GM19240 (cell line): ENCODE results near the gene MYD88.
A peak's percentile ranks its signal among the peaks of the same experiment; 100 is the strongest.

Experiments
- DNase-seq: peaks from one replicate; pipeline ENCODE4 v3.0.0; 2011; ENCODE audit warnings: low spot score; ENCODE audit not compliant: insufficient read length

MYD88 gene

DNA sequence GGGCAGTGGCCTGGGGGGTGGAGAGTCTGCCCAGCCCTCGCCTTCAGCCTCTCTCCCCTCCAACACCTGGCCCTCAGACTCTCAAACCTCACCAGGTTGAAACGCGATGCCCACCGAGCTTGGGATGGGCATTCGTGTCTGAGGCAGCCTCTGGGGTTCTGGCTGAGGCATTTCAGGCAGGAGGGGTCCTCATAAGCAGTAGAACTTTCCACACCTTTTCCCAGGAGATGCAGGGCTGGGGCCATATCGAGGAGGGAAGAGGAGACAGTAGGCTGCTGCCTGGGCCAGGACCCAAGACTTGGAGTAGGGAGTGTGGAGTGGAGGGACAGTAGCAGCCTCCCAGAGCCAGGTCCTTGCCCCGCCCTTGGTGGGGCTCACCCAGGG, 26.1 kb upstream of the MYD88 start:
- DNase-seq, result no peak

DNA sequence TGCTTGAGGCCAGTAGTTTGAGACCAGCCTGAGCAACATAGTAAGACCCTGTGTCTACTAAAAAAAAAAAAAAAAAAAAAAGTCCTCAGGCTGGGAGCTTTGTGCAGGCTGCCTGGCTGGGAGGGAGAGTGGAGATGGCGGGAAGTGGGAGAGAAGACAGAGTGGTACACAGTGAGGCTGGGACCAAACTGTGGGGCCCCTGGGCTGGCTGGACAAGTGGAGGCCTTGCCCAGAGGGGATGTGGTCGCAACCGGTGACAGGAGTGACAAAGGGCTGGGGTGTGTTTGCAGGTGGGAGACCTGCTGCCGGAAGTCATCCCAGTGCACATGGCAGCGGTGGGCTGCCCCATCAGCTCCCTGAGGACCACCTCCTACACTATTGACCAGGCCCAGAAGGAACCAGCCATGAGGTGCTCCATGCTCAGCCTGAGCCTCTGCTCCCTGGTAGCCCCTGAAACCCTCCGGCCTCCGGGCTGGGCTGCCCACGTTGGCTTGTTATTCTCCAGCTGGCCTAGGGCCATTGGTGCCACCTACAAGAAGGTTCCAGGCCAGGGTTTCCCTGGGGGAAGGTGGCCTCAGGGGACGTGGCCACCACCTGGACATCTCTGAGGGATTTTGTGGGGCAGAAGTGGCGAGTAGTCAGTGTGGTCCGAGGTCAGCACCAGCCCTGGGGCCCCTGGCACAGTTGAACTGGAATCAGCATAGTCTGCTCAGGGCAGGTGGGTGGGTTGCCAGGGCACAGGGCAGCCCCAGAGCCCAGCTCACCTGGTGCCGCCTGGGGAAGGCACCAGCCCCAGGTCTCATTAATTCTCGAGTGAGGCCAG, 24.2 kb upstream of the MYD88 start:
- no peak for DNase-seq

DNA sequence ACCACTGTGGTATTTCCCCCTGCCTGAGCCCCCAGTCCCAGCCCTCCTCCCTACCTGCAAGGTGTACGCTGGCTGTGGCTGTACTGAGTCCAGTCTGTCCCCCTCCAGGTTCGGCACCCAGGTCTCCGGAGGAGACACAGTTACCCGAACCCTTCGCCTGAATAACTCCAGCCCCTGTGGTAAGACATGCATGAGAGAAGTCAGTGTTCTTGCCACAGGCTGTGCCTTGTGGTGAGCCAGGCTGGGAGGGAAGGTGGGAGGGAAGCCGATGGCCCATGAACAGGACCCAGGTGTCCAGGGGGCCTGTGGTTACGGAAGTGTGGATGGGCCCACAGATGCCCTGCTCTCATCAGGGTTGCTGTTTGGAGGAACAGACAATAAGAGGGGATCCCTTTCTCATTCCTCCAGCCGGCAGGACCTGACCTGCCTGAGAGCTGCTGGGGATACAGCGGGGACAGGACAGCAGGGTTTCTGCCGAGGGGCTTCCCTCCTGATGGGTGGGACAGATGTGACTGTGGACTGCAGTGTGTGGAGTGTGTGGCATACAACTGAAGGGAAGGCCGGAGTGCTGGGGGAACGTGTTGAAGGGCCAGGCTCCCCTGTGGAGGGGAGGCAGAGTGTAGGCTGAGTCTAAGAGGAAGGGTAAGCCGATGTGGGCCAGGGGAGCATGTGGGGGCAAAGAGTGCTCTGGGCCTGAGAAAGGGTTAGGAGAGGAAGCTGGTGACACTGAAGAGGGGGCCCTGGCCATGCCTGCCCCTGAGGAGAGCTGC, 23.4 kb upstream of the MYD88 start:
- DNase-seq, result no peak

DNA sequence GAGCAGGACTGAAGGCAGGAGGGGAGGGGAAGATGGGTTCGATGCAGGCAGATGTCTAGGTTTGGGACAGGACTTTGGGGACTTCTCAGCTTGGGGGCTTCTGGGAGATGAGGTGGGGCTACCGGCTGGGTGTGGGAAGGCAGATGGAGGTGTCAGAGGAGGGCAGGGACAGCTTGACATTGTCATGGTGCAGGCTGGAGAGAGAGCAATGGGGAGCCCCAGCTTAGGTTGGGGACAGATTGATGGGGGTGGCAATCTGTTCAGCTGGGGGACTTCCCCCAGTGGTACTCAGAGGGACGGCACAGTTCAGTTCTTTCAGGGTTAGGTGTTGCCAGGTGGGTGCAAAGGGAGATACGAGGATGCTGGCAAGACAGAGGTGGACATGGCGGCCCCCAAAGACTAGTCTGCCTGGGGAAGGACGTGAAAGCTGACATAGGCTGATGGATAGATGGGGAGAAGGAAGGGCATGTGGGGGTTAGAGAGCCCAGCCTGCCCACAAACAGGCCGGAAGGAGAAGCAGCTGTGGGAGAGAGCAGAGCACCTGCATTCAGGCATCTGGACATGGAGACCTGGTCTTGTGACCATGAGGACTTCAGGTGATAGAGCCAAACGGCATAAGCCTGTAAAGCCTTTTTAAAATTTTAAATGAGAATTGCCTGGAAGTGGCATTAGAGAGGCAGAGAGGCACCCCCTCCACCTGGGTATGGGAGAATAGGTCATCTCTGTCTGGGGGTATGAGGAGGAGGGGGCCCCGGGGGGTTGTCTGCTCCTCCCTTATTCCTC, 22.6 kb upstream of the MYD88 start:
- no peak for DNase-seq

DNA sequence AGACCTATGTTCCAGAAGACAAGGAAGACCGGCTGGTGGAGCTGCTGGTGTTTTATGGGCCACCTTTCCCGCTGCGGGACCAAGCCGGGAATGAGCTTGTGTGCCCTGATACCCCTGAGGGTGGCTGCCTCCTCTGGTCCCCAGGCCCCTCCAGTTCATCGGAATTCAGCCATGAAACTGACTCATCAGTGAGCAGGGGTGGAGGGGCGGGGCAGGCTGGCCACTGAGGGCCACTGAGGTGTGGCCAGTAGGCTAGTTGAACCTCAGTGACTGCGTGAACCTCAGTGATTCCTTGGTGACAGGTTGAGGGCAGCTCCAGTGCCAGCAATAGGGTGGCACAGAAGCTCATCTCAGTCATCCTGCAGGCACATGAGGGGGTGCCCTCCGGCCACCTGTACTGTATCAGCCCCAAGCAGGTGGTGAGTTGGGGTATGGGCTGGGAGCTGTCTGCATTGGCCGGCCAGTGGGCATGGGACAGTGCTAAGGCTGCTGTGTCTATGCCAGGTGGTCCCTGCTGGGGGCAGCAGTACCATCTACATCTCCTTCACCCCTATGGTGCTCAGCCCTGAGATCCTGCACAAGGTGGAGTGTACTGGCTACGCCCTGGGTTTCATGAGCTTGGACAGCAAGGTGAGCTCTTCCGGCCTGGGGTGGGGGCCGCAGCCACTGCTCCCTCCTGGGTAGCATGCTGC, 21.8 kb upstream of the MYD88 start:
- DNase-seq, result no peak

DNA sequence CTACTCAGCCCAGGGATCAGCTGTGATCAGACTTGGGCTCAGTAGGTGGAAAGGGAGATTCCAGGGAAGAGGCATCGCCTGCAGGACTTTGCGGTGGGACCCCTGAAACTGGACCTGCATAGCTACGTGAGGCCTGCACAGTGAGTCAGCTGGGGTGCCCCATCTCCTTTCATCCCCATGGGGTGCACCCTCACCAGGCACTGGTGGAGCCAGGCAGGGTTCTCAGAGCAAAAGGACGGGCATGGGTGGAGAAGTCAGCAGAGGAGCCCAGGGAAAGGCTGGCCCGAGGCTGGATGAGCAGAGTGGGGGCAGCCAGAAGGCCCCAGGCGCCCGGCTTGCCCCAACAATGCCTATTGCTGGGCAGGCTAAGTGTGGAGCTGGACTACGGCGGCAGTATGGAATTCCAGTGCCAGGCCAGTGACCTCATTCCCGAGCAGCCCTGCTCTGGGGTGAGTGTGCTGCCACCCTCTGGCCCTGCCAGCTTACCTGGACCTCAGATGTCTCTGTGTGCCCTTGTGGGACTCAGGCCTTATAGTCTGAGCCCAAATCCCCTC, 21.2 kb upstream of the MYD88 start:
- DNase-seq, result no peak

DNA sequence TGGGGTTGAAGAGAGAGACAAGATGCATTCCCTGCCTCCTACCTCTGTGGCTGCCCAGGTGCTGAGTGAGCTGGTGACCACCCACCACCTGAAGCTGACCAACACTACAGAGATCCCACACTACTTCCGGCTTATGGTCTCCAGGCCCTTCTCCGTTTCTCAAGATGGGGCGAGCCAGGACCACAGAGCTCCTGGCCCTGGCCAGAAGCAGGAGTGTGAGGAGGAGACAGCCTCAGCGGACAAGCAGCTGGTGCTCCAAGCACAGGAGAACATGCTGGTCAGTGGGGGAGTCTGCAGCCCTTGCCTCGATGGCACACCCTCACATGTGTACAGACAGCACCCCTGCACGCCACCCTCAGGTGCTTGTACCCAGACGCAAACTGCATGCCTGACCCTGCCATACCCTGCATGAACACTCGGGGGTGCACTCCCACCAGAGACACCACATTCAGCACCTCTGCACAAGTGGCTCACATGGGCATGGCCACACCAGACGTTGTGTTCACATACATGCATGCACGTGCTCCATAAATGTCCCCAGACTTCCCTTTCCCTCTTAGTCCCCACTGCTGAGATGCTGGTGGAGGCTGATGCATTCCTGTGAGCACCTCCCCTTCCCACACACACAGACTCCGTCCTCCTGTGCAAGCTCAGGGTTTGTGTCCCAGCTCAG, 20.6 kb upstream of the MYD88 start:
- DNase-seq, result peak; percentile 85

DNA sequence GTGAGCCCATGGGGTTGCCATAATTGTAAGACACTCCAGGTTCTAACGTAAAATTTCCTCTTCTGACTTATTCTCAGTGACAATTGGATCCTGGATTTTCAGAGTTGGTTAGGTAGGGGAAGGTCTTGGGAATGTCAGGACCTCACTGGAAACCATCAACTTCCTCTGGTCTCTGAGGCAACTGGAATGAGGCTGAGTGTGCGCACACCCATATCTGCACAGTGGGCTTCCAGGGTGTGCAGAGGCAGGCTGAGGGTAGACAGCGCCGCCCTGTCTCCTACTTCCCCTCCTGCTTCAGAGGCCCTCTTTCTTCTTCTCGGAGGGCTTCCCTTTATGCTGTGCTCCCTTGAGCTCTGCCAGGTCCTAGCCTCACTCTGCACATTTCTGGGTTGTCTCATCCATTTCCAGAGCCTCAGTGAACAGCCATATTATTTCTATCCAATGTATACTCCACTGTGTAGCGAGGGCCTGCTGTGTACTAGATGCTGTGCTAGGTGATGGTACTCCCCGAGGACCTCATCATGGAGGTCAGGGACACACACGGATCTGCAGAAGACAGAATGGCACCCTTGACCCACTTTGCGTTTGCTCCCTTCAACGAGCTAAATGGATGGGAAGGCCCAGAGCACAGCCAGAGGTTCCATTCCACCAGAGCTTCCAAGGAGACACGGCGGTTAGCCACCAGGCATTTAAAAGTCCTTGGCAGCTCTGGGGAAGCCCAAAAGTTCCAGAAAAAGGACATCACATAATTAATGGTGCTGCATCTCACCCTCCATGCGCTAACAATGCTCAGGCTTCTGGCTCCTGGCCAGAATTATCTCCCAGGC, 19.8 kb upstream of the MYD88 start:
- no peak for DNase-seq

DNA sequence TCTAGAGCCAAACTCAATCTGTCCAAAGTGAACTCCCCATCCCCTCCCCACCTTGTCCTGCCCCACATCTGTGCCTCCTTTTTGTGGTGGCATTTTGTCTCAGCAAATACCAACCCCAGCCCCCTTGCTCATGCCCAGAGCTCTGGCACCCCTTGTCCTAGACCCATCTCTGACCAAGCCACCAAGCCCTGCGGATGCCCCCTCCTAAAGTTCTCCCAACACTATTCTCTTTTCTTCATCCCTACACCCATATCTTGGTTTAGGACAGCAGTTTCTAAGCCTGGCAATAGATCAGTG, 19.3 kb upstream of the MYD88 start:
- DNase-seq, result no peak

DNA sequence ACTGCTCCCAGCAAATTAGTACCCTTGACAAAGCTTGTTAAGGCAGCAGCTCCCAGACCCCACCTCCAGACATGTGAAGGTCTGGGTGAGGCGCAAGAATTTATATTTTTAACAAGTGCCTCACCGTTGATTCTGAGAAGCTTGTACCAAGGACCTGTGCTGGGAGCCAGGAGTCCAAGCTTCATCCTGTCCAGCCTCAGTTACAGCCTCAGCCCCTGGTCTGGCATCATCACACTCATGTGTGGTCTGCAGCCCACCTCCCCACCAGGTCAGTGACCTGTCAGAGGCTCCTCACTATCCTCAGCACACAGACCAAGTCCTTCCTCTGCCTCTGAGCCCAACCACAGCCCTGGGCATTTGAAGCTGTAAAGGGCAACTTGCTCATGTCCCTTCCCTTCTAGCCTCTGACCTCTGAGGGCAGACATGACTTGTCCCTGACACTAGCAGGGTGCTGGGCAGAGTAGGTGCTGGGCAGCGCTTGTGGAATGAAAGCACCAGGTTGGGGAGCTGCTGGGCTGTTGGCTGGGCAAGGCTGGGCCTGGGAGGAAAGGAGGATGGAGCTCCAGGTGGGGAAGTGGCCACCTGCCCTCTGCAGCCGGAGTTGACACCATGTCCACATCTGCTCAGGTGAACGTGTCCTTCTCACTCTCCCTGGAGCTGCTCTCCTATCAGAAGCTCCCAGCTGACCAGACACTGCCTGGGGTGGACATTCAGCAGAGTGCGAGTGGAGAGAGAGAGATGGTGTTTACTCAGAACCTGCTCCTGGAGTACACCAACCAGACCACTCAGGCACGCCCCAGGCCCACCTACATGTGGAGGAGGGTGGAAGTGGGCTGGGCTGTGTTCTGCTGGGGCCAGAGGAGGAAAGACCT, 18.4 kb upstream of the MYD88 start:
- no peak for DNase-seq

DNA sequence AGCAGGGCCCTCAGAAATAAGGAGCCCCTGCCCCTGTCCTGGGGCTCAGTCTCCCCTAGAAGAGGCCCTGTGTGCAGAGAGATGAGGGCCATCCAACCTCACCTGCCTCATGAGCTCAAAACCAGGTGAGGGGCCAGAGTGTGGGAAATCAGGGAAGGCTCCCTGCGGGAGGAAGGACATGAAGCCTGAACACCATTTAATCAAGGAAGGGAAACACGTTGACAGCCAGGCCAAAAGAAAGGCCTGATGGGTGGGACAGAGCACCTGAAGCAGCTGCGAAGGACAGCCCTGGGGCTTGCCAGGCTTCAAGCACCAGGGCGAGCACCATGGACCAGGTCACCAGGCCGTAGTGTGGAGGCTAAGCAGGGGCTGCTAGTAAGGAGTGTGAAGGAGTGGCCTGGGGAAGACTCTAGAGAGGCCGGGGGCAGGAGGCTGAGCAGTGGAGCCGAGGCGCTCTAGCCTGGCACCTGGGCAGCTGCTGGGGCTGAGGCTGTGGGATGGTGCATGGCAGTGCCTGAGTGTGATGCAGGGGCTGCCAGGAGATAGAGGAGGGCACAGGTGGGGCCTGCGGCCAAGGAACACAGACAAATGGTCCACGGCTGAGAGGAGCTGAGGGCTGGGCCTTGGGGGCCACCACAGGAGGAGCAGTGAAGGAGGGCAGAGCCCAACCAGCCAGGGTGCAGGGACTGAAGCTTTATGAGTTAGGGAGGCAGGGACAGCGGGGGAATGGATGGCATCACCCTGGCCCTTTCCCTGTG, 17.6 kb upstream of the MYD88 start:
- no peak for DNase-seq

DNA sequence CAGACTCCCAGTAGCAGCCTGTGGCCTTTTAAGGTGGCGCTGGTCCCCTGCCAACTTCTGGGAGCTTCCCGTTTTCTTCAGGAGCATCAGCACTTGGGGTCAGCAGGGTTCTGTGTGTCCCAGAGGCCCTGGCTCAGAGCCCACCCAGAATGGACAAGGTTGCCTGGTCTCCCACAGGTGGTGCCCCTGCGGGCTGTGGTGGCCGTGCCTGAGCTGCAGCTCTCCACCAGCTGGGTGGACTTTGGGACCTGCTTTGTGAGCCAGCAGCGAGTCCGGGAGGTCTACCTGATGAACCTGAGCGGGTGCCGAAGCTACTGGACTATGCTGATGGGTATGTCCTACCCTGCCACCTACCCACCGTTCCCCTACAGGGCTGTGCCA, 17.0 kb upstream of the MYD88 start:
- DNase-seq, result no peak

DNA sequence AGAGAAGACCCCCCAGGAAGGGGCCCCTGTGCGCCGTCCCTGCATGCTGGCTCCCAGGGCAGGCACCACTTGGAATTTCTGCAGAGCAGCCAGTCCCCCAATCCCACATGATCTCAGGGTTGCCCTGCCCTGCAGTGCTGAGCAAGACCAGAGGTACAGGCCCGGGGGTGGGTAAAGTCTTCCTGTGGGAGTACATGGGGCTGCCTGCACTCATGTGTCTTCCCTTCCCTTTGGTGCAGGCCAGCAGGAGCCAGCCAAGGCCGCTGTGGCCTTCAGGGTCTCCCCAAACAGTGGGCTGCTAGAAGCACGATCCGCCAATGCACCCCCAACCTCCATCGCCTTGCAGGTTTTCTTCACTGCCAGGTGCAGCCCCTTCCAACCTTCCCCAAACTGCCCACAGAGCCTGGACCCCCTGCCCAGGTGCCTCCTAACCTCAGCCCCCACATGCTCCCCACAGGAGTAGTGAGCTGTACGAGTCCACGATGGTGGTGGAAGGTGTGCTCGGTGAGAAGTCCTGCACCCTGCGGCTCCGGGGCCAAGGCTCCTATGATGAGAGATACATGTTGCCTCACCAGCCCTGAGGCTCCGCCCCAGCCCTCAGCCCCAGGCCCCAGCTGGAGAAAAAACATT, 16.5 kb upstream of the MYD88 start:
- no peak for DNase-seq

DNA sequence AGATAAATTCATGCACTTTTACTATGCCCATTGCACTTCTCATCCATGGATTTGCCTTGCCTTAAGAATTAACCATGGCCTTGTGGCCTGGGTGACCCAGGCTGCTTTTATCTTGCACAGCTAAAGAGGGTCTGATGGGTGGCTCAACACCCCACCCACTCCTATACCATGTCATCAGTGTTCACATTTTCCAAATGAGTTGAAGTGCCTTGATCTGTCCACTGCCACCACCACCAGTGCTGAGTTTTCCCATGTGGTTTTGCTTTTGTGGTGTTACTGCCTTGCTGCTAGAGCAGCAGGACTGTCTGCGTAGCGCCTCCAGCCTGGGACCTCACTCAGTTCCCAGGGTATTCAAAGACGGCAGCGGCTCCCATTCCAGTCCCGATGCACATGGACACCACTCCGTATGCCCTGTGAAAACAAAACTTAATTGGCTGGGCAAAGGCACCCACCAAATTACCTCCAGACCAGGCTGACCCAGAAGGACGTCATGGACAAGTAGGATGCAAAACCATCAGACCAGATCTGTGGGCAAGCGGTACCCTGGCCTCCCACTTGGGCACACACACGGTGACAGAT, 15.7 kb upstream of the MYD88 start:
- no peak for DNase-seq

DNA sequence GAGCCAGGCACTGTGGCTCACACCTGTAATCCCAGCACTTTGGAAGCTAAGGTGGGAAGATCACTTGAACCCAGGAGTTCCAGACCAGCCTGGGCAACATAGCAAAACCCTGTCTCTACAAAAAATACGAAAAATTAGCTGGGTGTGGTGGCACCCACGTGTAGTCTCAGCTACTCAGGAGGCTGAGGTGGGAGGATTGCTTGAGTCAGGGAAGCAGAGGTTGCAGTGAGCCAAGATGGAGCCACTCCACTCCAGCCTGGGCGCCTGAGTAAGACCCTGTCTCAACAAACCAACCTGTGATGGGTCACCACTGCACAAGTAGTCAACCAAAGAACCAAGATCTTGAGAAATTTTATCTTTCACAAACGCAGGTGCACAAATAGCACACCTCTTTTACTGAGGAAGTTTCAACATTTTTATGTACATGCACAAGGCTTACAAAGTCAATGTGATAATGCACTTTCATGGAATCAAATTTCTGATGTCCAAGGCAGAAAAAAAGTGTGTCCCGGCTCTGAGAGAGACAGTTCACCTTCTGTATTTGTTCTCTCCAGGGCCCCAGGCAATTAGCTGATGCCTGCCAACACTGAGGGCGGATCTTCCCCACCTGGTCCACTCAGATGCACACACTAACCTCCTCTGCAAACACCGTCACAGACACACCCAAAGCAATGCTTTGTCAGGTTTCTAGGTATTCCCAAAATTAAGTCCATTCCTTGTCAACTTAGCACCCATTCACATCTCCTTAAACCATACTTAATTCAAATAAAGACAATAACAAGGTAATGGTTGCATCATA, 13.9 kb upstream of the MYD88 start:
- DNase-seq, result no peak

DNA sequence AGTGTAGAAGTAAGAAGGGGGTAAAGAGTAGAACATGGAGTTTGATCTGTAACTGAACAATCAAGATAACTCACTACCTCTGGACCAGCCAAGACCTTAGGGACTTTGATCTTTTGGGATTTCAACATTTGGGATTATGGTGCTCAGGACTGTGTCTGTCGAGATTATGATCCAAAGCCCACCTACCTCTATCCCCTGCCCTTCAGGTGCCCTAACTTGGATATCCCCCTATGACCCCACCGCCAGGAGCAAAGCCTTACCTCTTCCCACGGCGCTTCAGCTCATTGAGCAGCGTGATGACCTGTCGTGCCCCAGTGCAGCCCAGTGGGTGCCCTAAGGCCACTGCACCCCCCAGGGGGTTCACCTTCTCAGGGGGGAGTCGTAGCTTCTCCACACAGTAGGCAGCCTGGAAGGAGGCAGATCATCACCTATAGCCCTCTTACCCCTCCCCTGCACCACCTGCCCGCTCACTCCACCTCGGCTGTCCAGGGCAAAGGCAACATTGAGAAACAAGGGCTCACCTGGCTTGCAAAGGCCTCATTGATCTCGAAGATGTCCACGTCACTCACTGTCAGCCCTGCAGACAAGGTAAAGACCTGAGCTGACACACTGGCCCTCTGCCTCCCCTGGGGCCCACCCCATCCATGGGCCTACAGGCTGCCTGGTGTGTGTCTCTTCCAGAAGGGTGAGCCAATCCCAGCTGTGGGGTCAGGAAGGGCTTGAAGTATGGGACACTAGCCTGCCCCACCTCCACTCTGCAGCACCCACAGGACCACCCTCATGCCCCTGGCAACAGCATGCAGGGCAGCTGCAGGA, 12.9 kb upstream of the MYD88 start:
- no peak for DNase-seq
